Measurements from ENCODE around the gene ROBO1.

Gene ROBO1

GRCh38 chr3:79199966-79200365 lies 567.8 kb downstream of the ROBO1 start:
- H3K27me3 ChIP-seq, result no peaks in the 10 kb centered on the region
- H3K9me3 ChIP-seq, result no peaks in the 10 kb centered on the region
- H3K36me3 ChIP-seq, result no peaks in the 10 kb centered on the region
- no peaks in the 10 kb centered on the region for H3K4me1 ChIP-seq (ENCODE audit: control insufficient read depth in 1 of 2, insufficient read depth in 1 of 2, low read depth in 1 of 2, low read length in 1 of 2)
- TF ChIP-seq CTCF (IDR thresholded peaks at IDR 0.05), result no peak
- H3K4me3 ChIP-seq (ENCODE audit: low read depth in 1 of 2, low read length in 1 of 2), result no peak overlapping the region
- H3K27ac ChIP-seq, result no peak overlapping the region

- Histone ChIP-seq H3K27ac (no peak overlapping the region), H3K4me3 (ENCODE audit: low read depth in 1 of 2, low read length in 1 of 2) (no peak overlapping the region), H3K9me3 (no peaks in the 10 kb centered on the region), H3K27me3 (no peaks in the 10 kb centered on the region), H3K36me3 (no peaks in the 10 kb centered on the region), H3K4me1 (ENCODE audit: control insufficient read depth in 1 of 2, insufficient read depth in 1 of 2, low read depth in 1 of 2, low read length in 1 of 2) (no peaks in the 10 kb centered on the region)
- no peak for TF ChIP-seq CTCF (IDR thresholded peaks at IDR 0.05)
Observed at GRCh38 chr3:79187426-79187825, 580.4 kb downstream of the ROBO1 start.

GRCh38 chr3:79184251-79184650 lies 583.5 kb downstream of the ROBO1 start:
- TF ChIP-seq CTCF (IDR thresholded peaks at IDR 0.05), result no peak
- no peak overlapping the region for H3K27ac ChIP-seq
- H3K4me3 ChIP-seq (ENCODE audit: low read depth in 1 of 2, low read length in 1 of 2), result no peak overlapping the region
- no peaks in the 10 kb centered on the region for H3K27me3 ChIP-seq
- no peaks in the 10 kb centered on the region for H3K9me3 ChIP-seq
- no peaks in the 10 kb centered on the region for H3K36me3 ChIP-seq
- H3K4me1 ChIP-seq (ENCODE audit: control insufficient read depth in 1 of 2, insufficient read depth in 1 of 2, low read depth in 1 of 2, low read length in 1 of 2), result no peaks in the 10 kb centered on the region

GRCh38 chr3:79183496-79183895 lies 584.3 kb downstream of the ROBO1 start:
- H3K4me1 ChIP-seq (ENCODE audit: control insufficient read depth in 1 of 2, insufficient read depth in 1 of 2, low read depth in 1 of 2, low read length in 1 of 2), result no peaks in the 10 kb centered on the region
- no peaks in the 10 kb centered on the region for H3K27me3 ChIP-seq
- no peaks in the 10 kb centered on the region for H3K36me3 ChIP-seq
- H3K27ac ChIP-seq, result no peak overlapping the region
- H3K4me3 ChIP-seq (ENCODE audit: low read depth in 1 of 2, low read length in 1 of 2), result no peak overlapping the region
- no peaks in the 10 kb centered on the region for H3K9me3 ChIP-seq
- no peak for TF ChIP-seq CTCF (IDR thresholded peaks at IDR 0.05)

GRCh38 chr3:79178471-79179180 lies 589.2 kb downstream of the ROBO1 start:
- H3K27me3 ChIP-seq, result no peaks in the 10 kb centered on the region
- TF ChIP-seq CTCF (IDR thresholded peaks at IDR 0.05), result no peak
- no peaks in the 10 kb centered on the region for H3K36me3 ChIP-seq
- H3K27ac ChIP-seq, result no peak overlapping the region
- no peaks in the 10 kb centered on the region for H3K4me1 ChIP-seq (ENCODE audit: control insufficient read depth in 1 of 2, insufficient read depth in 1 of 2, low read depth in 1 of 2, low read length in 1 of 2)
- H3K4me3 ChIP-seq (ENCODE audit: low read depth in 1 of 2, low read length in 1 of 2), result no peak overlapping the region
- no peaks in the 10 kb centered on the region for H3K9me3 ChIP-seq
